ENCODE results near the gene SPRYD3.

DNA sequence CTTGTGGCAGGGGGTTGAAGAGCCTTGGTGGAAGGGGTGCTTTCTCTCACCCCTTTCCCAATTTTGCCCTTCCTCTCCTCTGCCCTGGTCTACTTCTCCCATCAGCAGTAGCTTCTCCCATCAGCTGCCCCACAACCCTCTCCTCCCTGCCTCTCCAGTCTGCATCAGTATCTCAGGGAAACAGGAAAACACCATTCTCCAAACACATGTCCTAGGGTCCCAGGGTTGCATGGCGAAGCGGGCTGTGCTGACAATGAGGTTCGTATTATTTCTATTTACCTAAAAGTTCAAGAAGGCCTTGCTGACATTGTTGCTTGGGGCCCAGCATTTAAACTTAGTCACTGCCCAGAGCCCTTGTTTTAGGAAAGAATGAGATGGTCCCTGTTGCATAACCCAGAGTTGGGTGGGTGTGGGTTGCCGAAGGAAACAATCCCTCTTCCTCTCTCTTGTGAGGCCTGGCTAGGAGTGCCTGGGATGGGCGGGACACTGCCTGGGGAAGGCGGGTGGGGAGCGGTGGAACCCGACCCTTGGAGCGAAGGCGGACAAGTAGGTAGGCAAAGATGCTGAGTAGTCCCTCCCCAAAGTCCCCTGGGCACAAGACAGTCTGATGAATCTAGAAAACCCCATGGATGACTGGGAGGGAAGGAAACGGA lies 17.0 kb upstream of the SPRYD3 start:
- TF ChIP-seq, protein P1, sequence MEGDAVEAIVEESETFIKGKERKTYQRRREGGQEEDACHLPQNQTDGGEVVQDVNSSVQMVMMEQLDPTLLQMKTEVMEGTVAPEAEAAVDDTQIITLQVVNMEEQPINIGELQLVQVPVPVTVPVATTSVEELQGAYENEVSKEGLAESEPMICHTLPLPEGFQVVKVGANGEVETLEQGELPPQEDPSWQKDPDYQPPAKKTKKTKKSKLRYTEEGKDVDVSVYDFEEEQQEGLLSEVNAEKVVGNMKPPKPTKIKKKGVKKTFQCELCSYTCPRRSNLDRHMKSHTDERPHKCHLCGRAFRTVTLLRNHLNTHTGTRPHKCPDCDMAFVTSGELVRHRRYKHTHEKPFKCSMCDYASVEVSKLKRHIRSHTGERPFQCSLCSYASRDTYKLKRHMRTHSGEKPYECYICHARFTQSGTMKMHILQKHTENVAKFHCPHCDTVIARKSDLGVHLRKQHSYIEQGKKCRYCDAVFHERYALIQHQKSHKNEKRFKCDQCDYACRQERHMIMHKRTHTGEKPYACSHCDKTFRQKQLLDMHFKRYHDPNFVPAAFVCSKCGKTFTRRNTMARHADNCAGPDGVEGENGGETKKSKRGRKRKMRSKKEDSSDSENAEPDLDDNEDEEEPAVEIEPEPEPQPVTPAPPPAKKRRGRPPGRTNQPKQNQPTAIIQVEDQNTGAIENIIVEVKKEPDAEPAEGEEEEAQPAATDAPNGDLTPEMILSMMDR (conservative IDR thresholded peaks at IDR 0.05) = no peak
- no peak for TF ChIP-seq ZFX (IDR thresholded peaks at IDR 0.05)

All from C4-2B (cell line).